Measurements from ENCODE around the gene KLHL29.

Gene KLHL29

DNA sequence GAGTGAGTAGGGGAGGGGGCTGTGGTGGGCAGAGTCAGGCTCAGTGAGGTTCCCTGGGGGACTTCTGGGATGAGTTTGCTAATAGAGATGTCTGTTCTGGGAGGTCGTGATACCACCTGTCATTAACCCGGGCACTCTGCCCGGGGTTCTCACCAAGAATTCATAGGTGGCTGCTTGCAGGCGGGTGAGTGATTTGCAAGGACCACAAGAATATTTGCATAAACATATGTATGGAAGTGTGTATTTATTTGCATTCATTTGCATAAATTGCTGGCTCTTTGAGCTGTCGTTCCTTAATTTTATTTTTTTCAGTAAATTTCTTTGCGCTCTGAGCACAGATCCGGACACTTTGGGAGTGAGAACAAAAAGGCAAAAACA lies 282.0 kb downstream of the KLHL29 start:
- DNase-seq: no peak

DNA sequence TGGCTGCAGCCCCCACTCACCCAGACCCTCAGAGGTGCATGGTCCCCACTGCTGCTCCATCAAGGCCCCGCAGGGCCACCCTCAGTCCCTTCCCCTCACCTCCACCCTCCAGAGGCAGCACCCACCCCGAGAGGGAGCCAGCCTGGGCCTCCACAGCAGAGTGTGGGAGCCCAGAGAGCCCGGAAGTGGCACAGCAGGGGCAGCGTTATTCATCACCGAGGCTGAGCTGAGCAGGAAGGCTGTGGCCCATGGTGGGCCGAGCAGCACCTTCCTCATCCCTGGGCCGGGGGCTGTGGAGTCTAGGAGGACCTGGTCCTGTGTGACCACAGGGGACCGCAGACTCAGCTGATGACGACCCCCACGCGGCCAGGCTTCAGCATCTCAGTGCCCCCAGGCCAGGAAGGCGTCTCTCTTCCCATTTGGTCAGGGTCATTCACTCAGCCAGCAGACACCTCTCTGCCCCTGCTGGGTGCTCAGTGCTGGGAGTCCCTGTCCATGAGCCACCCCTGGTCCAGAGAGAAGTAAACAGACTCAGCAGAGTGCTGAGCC lies 283.9 kb downstream of the KLHL29 start:
- DNase-seq: no peak

DNA sequence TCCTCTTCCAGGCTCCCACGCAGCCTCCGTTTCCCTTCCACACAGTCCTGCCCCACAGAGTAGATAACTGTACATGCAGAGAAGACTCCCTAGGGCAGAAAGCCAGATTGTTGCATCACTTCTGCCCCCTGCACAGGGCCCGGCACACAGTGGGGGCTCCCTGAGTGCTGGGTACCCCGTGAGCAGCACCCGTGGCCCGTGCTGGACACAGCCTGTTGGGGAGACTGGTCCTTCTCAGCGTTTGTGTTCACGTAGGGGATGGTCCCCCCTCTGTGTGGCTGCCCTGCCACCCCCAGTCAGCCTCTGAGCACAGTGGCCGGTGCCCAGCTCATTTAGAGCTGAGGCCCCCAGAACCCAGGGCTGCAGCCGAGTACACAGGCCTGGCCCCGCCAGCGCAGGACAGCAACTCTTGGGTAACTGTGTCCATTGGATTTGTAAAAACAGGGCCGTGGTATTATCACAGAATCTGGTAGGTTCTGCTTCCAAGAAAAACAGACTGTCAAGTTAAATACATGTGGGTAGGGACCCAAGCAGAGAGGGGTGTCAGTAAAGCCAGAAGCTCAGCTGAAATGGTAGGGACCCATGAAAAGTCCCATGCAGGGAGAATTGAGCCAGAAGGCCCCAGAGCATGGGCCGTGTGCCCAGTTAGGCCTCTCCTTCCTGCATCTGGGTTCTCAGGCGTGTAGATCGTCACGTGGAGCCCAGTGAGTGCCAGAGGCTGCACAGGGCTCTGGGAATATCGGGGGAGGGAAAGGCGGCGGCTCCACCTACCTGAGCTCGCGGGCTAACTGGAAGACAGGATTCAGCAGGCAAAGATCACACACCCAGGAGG lies 284.6 kb downstream of the KLHL29 start:
- no peak for DNase-seq

DNA sequence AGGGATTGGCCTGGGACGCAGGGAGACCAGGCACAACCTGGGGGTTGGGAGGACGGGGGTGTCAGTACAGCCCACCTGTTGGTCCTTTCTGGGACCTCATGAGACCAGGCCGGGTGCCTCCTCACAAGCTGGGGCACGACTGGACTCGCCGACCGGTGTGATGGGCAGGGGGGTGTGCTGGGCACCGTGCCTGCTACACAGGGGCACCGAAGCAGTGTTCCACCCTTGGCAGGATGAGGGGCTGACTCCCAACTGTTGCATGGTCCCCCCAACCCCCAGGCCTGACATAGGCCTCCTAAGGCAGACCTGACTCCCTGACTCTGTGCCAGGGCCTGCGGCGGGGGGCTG lies 285.2 kb downstream of the KLHL29 start:
- DNase-seq: no peak

DNA sequence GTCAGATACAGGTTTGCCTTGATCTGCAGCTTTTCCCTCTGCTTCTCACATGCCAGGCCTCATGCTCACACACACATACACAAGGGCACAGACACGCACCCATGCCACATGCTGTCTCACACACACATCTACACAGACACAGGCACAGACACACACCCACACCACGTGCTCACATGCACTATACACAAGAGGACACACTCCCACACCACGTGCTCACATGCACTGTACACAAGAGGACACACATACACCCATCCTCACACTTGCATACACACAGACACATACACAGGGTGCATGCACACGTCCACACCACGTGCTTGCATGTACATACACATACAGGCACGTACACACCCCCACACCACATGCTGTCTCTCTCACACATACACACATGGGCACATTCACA lies 288.1 kb downstream of the KLHL29 start:
- DNase-seq: no peak

DNA sequence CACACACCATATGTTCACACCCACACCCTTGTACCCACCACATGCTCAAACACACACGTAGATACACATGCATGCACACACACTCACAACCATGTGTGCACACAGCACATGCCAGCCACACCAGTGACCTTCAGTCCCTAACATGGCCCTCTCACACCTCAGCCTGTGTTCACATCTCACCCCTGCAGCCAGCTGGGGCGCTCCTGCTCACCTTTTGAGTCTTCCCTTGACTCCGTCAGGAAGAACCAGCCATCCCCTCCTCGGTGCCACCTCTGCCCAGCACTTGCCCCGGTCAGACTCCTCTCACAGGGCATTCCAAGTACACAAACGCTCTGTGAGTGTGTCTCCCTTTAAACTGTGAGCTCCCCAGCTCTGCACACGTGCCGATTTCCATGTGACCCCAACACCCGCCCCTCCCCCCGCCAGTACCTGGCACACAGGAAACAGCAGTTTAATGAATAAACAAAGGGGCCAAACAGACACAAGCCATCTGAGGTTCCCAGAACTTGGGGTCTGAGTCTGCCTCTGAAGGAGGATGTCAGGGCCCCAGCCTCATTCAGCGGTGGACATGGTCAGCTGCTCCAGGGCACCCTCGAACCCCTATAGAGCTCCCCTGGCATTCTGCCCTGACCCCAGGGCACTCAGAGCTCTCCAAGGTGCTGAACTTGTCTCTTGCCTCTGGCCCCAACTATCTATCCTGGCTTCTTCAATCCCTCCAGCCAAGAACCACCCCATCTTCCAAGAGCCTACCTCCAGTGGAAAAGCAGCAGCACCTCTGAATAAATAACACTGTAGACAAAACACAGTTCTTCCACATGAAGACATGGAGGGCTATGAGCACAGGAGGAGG lies 289.1 kb downstream of the KLHL29 start:
- no peak for DNase-seq

DNA sequence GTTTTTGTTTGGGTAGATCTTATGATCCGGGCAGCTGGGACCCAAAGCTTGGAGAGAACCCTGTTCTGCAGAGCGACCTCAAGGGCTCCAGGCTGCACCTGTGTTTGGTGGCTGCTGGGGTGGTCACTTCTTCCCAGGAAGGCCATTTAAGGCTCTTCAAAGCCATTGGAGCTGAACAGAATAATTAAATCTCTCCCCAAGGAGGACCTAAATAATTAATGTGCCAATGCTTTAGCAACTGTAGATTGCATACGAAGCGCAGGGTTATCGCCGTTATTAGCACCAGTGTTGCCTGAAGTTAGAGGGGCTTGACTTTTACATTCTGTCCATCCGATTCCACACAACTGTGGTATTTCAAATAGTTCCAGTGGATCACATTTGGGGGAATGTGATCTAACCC lies 290.5 kb downstream of the KLHL29 start:
- DNase-seq: no peak

DNA sequence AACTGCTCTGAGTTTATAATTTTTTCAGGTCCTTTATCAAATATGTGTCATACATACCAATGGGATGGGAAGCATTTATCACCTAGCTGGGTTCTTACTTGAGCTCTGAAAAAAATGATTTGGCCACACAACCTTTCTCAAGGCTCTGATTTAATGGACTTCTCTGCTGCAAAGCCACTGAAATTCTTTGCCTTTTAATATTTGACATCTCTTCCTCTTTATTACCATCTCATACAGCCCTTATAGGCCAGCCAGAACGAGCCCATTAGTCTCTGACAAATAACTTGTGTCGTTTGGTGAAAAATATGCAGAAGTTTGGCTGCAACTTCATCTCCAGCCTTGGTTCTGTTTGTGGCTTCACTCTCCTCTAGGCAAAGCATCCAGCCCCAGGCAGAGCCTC lies 292.9 kb downstream of the KLHL29 start:
- DNase-seq: no peak

DNA sequence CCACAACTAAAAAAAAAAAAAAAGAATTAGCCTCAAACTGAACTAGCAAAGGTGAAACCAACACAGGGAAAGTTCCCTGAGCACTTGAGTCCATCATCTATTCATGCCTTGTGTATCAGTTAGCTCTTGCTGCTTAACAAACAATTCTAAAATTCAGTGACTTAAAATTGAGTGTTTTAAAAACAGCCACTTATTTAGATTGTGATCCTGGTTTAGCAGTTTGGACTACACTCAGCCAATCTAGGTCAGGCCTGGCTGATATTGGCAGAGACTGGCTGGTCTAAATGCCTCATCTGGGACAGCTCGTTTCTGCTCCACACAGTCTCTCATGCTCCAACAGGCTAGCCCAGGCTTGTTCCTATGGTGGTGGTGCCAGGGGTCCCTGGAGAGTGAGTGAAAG lies 294.1 kb downstream of the KLHL29 start:
- no peak for DNase-seq

DNA sequence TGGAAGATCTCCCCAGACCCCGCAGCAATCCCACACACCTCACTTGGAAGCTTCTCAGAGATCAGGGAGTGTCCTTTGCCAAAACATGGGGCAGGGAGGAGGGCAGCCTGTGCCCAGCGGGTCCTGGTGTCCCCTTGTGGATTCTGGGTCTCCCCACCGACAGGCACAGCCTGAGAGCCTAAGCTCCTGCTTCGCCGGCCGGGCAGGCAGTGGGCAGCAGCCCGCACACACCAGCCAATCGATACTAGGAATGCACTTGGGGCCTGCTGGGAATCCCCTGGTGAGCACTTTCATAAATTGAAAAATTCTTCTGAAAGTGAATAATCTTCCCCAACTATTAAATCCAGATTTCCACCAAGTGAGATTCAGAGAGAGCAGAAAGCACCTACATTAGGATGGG lies 296.0 kb downstream of the KLHL29 start:
- DNase-seq: no peak

DNA sequence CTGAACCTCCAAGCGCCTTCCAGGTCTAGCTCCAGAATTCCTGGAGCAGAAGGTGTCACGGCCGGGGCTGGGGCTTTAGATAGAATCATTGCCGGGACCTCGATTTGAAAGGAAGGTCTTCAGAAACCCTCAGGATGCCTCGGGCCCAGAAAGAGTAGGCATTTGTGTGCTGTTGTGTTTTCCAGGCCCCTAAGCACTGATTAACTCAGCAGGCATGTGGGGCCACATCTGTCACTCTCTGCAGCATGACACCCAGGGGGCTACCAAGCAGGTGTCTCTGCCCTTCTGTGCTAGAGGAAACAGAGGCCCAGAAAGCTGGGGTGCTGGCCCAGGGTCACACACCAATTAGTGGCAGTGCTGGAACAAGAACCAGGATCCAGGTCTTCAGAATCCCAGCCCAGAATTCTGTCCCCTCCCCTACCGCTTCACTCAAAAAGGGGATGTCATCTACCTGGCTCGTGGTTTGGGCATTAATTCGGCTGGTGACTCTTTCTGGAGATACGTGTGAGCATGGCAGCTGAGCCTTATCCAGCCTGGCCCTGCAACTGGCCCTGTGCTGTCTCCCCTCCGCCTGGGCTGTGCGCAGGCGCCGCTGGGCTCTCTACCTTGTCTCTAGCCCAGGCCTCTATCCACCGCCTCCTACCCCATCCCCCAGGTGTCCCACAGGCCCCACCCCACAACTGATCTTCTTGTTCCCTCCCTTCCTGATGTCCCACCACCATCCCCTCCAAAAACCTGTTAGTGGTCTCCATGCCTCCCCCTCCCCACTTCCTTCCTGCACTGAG lies 296.6 kb downstream of the KLHL29 start:
- DNase-seq: no peak

DNA sequence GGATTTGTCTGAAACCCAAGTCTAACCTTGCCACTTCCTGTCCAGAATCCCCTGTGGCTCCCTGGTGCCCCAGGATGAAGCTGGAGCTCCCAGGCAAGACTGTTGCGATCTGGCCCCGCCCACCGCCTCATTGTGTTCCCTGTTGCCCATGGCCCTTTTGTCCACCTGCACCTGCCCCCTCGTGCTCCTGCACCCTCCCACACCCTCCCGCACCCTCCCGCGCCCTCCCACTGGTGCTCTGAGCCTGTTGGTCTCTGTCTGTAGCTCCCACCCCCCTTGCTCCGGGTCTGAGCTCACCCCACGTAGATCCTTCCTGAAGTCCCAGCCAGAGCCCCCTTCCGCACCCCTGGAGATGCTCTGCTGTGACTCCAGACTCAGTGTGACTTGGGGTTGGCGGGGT lies 297.5 kb downstream of the KLHL29 start:
- DNase-seq: no peak

DNA sequence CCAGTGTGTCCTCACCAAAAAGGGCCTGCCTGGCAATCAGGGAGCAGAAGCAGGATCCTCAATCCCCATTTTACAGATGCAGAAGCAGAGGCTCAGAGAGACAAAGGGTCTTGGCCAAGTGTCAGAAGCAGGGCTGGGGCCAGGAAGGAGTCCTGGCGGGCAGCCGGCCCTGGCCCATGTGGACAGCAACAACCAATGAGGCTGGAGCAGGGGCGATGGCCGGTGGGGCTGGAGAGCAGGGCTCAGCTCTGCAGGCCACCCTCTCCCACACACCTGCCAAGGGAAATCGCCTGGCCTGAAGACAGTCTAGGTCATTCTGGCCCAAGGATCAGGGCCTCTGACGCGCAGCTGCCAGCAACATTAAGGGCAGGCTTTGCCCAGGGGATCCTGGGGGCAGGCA lies 298.0 kb downstream of the KLHL29 start:
- DNase-seq: no peak

DNA sequence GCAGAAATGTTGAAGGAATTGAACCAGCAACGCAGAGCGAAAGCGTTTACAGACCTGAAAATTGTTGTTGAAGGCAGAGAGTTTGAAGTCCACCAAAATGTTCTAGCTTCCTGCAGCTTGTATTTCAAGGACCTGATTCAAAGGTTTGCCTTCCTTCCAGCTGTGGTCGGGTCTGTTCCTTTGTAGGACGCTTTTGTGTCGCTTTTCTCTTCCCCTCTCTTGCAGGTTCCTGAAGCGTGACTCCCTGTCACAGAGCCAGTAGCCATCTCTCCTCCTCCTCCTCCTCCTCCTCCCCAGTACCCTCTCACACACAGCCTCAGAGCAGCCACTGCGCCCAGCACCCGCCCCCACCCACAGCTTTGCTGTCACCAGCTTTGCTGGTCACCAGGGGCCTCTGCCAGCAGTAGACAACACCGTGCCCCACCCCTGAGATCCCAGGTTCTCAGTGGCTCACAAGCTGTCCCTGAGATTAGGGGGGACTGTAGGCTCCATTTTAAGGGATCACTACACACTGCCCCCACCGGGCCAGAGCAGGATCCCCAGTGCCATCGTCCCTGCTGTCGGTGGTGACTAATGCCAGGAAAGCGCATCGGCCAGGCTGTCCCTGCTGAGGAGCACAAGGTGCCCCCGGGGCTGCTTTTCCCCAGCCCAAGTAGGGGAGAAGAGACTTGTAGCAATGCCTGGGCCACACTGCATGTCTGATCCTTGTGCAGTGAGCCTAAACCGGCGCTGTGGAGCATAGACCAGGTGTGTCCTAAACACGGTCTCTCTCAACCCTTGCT lies 299.6 kb downstream of the KLHL29 start:
- DNase-seq: no peak

DNA sequence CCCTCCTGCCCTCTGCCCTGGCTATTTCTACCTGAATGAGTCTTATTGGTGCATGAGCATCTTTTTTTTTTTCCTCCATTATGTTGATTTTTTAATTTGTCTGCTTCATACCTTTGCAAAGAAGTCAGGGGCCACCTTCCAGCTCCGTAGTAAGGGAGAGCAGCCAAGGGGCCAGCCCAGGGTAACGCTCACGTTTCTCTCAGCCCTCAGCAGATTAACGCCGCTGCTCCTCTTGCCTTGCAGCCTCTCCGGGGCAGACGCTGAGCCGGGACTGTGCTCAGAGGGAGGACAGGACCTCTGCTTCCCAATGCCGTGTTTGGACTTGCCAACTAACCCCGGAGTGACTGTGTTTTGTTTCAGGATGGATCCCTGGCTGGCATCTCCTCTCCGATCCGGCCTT lies 300.2 kb downstream of the KLHL29 start:
- no peak for DNase-seq

DNA sequence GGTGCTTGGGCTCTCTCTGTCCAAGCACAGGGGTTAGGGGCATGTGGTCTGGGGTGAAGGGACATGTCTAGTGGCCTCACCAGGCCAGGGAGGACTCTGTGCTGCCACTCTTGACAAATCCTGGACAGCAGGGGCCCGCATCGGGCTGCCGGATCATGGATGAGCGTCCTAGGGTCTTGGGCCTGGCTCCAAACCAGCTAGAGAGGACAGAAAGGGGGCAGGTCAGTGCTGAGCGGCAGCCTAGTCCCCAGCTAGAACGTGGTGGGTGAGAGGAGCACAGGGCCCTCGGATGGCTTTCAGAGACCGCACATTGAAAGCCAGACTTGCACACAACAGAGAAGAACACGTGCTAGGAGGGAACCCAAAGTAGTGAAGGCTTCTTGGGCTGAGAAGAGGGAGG lies 300.7 kb downstream of the KLHL29 start:
- DNase-seq: no peak

DNA sequence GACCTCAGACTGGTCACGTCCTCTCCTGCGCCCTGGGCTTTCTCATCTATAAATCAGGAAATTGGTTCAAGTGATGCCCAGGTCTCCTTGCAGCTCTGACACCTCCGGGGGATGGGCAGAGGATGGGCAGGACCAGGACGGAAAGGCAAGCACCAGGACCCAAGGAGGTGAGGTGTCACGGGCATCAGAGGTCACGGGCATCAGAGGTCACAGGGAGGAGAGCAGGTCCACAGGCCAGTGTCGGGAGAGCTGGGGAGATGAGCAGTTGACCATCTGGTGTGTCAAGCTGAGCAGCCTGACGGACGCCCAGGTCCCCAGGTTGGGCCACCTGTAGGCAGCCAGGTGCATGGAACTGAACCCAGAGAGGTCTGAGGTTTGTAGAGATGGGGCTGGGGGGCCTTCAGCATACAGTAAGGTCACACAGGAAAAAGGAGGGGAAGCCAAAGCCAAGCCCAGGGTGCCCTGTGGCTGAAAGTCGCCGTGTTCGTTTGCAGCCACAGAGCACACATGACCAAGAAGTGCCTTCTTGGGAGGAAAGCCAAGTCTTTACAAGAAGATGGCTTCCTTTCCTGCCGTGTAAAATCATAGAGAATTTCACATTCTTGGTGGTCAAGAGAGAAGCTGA lies 301.5 kb downstream of the KLHL29 start:
- no peak for DNase-seq

DNA sequence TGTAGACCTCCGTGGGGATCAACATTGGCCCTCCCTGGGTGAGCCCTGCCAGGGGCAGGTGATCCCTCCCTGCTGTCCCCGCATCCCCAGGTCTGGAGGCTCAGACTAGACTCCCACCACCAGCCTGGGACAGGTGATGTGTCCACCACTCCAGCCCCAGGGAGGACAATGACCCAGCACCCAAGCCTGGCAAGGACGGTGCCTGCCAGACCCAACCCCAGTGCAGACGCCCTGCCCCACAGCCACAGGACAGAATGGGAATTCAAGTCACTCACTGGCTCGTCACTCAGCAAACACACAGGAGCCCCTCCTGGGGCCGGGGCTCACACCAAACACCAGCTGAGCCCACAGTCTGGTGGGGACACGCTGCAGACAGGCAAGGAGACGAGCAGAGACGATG lies 302.2 kb downstream of the KLHL29 start:
- DNase-seq: no peak

DNA sequence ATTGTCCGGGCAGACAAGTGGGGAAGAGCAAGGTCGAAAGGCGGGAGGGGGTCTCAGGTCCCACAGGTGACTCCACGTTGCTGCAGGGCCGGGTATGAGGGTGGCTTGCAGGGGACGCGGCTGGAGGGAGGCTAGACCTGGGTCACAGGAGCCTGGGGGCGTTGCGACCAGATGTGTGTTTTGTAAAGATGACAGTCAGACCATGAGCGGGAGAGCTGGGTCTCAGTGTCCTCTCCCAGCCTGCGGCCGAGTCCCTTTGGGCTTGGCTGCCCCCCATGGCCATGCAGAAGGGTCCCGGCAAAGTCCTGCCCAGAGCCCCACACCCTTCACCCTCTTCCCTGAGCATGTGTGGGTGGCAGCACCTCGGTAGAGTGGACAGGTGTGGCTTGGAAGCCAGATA lies 302.7 kb downstream of the KLHL29 start:
- DNase-seq: no peak

DNA sequence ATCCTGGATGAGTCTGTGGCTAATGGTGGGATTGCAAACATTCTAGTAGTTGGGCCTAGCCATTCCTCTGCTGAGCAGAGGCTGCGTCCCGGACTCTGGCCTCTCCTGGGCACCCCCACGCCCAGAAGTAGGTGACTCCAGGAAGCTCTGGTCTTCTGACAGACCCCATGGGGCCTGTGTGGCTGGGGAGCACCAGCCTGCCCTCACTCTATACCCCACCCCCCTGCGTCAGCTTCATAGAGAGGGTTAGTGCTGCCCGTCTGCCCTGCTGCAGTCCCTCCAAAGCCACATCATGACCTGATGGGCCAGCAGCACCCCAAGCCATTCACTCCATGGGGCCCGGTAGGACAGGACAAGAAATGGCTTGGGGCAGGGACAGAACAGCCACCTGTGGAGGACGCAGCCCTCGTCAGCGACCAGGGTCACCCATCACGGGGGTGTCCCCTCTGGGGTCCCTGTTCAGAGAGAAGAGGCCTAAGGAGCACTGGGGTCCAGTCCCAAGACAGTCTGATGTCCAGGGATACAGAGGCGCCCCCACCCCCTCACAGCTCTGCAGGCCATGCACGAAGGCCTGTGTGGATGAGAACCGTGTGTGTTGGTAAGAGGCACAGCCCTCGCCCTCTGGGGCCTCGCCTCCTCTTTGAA lies 303.6 kb downstream of the KLHL29 start:
- no peak for DNase-seq

DNA sequence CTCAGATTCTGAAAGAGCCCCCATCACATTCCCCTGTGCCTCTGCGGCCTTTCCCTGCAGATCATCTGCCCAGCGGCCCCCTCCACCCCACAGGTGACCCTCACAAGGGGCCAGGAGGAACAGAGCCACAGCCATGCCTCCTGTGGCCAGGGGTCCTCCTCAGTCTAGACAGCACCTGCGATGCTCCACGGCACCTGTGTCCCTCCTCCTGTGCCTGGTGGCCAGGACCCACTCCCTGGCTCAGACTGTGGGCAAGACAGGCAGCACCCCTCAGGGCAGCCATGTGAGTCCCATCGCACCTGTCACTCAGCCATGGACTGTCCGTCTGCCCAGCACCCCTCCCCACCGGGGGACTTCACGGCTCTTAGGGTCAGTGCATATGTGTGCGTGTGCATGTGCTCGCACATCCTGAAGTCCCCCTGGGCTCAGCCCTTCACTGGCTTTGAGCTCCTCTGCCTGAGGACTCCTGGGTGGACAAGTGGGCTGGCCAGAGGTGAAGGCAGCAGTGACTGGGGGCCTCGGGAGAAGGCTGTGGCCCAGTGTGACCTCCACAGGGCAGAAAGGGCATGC lies 304.2 kb downstream of the KLHL29 start:
- DNase-seq: no peak
